H1 (cell line): ENCODE results near the gene ASGR1. TPM values are rescaled to one million over a fixed set of nuclear protein-coding genes. Genes with fewer than 3 reads are reported as not detected.
A peak's percentile ranks its signal among the peaks of the same experiment; 100 is the strongest.

Experiments used
- CTCF ChIA-PET: fragments of 300-600 bp; sonication (Branson Sonifier 250); formaldehyde crosslinking; loops from one replicate; lab custom pipeline; 2021; ENCODE audit not compliant: partially characterized antibody; lab: Charles Lee
- POLR2A ChIA-PET: fragments of 300-600 bp; sonication (Branson Sonifier 250); formaldehyde crosslinking; loops from one replicate; lab custom pipeline; 2021; ENCODE audit warnings: inconsistent platforms; ENCODE audit not compliant: partially characterized antibody; lab: Charles Lee
- DNase-seq, 2 experiments: peaks; one replicate each; pipeline versions ENCODE4 v3.0.0 to v3.0.0-alpha.2; 2010 to 2022; ENCODE audit warnings: low spot score in 2 of 2, low read depth in 1 of 2, mixed read lengths in 1 of 2
- FAIRE-seq: peaks from 2 replicates; lab custom pipeline; 2011; peaks lifted over from hg19 to GRCh38; lab: Jason Lieb, UNC
- H2AFZ ChIP-seq: 2 replicates; pipeline ENCODE4 v1.8.1; 2012; ENCODE audit warnings: low read length, inconsistent platforms
- H2AK5ac ChIP-seq: 2 replicates; pipeline ENCODE4 v1.6.1; 2013; ENCODE audit warnings: low read depth, low read length
- H2BK120ac ChIP-seq: replicated peaks from 2 replicates; pipeline ENCODE3; 2013; ENCODE audit warnings: low read depth, low read length, inconsistent platforms
- H2BK12ac ChIP-seq: 2 replicates; pipeline ENCODE4 v1.6.1; 2013; ENCODE audit warnings: low read depth, low read length
- H2BK15ac ChIP-seq: 2 replicates; pipeline ENCODE4 v1.6.1; 2013; ENCODE audit warnings: low read length
- H2BK20ac ChIP-seq: 2 replicates; pipeline ENCODE4 v1.6.1; 2013; ENCODE audit warnings: low read length
- H2BK5ac ChIP-seq: 2 replicates; pipeline ENCODE4 v1.6.1; 2013; ENCODE audit warnings: low read depth, low read length
- H3K14ac ChIP-seq: 2 replicates; pipeline ENCODE4 v1.6.1; 2013; ENCODE audit warnings: inconsistent platforms; ENCODE audit not compliant: insufficient read length
- H3K18ac ChIP-seq: 2 replicates; pipeline ENCODE4 v1.6.1; 2013; ENCODE audit warnings: low read length; ENCODE audit errors: extremely low read depth
- H3K23ac ChIP-seq: 2 replicates; pipeline ENCODE4 v1.6.1; 2013; ENCODE audit warnings: inconsistent platforms; ENCODE audit not compliant: insufficient read length
- H3K23me2 ChIP-seq: 2 replicates; pipeline ENCODE4 v1.6.1; 2013; ENCODE audit warnings: low read depth, low read length
- H3K27ac ChIP-seq: 2 replicates; pipeline ENCODE4 v1.6.1; 2011; ENCODE audit warnings: low read depth, low read length, inconsistent platforms
- H3K27me3 ChIP-seq, 4 experiments: replicated peaks in 1 of 4; 1 replicate in 1 of 4; 2 replicates in 3 of 4; pipeline versions ENCODE4 v1.6.1 to v1.8.1; 2011 to 2013; ENCODE audit warnings: low read length in 3 of 4, mild to moderate bottlenecking in 3 of 4, inconsistent platforms in 2 of 4, mixed read lengths in 2 of 4, moderate library complexity in 1 of 4; ENCODE audit not compliant: control insufficient read depth in 3 of 4, insufficient read depth in 3 of 4; ENCODE audit errors: extremely low read depth in 1 of 4
- H3K36me3 ChIP-seq, 4 experiments: 2 replicates each; pipeline versions ENCODE4 v1.6.1 to v1.8.1; 2011 to 2013; ENCODE audit warnings: mild to moderate bottlenecking in 4 of 4, low read length in 3 of 4, moderate library complexity in 2 of 4, control low read depth in 1 of 4, inconsistent platforms in 1 of 4; ENCODE audit not compliant: insufficient read depth in 4 of 4, control insufficient read depth in 2 of 4
- H3K4ac ChIP-seq: replicated peaks from 2 replicates; pipeline ENCODE3; 2013; ENCODE audit warnings: low read length, low read depth, mixed read lengths, inconsistent platforms; ENCODE audit not compliant: insufficient read length
- H3K4me1 ChIP-seq, 4 experiments: replicated peaks in 1 of 4; 1 replicate in 1 of 4; 2 replicates in 3 of 4; pipeline versions ENCODE4 v1.6.1 to v1.8.1; 2011 to 2013; ENCODE audit warnings: low read length in 3 of 4, inconsistent platforms in 2 of 4, mixed read lengths in 1 of 4; ENCODE audit not compliant: insufficient read depth in 4 of 4, control insufficient read depth in 3 of 4
- H3K4me2 ChIP-seq, 2 experiments: 2 replicates each; pipeline versions ENCODE4 v1.6.1 to v1.8.1; 2011 to 2013; ENCODE audit warnings: low read depth in 2 of 2, low read length in 2 of 2, control low read depth in 1 of 2, inconsistent platforms in 1 of 2, mild to moderate bottlenecking in 1 of 2; ENCODE audit not compliant: insufficient read depth in 1 of 2
- H3K4me3 ChIP-seq, 4 experiments: fragments of 200-600, 300-600 bp in 1 of 4; sonication (generic), shearing (Covaris generic), sonication (Bioruptor Twin) in 1 of 4; 2 replicates each; pipeline versions ENCODE4 v1.5.1 to v1.8.1; 2011 to 2016; ENCODE audit warnings: low read length in 4 of 4, low read depth in 3 of 4, control low read depth in 2 of 4, inconsistent platforms in 2 of 4, mild to moderate bottlenecking in 2 of 4, mixed read lengths in 1 of 4, moderate library complexity in 1 of 4; ENCODE audit not compliant: insufficient read depth in 2 of 4; ENCODE audit errors: extremely low read depth in 1 of 4
- H3K56ac ChIP-seq: replicated peaks from 2 replicates; pipeline ENCODE3; 2013; ENCODE audit warnings: low read depth, mild to moderate bottlenecking, mixed read lengths, low read length, inconsistent platforms; ENCODE audit not compliant: insufficient read length
- H3K79me1 ChIP-seq: 2 replicates; pipeline ENCODE4 v1.6.1; 2013; ENCODE audit warnings: low read depth, low read length, control low read depth
- H3K79me2 ChIP-seq, 2 experiments: 2 replicates each; pipeline versions ENCODE4 v1.6.1 to v1.8.1; 2012 to 2013; ENCODE audit warnings: low read length in 2 of 2, mild to moderate bottlenecking in 2 of 2, inconsistent platforms in 1 of 2; ENCODE audit not compliant: insufficient read depth in 2 of 2, control insufficient read depth in 1 of 2
- H3K9ac ChIP-seq, 4 experiments: replicated peaks in 1 of 4; 1 replicate in 1 of 4; 2 replicates in 3 of 4; pipeline versions ENCODE4 v1.6.1 to v1.8.1; 2011 to 2013; ENCODE audit warnings: low read depth in 3 of 4, low read length in 3 of 4, control low read depth in 2 of 4, mild to moderate bottlenecking in 2 of 4, moderate library complexity in 2 of 4, inconsistent platforms in 1 of 4; ENCODE audit errors: extremely low read depth in 1 of 4
- H3K9me3 ChIP-seq, 2 experiments: 2 replicates each; pipeline versions ENCODE4 v1.6.1 to v1.8.1; 2012 to 2013; ENCODE audit warnings: mild to moderate bottlenecking in 2 of 2, moderate library complexity in 2 of 2, control low read depth in 1 of 2, inconsistent platforms in 1 of 2, low read depth in 1 of 2, low read length in 1 of 2, mixed read lengths in 1 of 2; ENCODE audit not compliant: insufficient read depth in 2 of 2
- H4K20me1 ChIP-seq, 2 experiments: replicated peaks in 1 of 2; 2 replicates each; pipeline versions ENCODE3 to v1.8.1; 2011 to 2013; ENCODE audit warnings: inconsistent platforms in 2 of 2, low read length in 2 of 2, mild to moderate bottlenecking in 1 of 2; ENCODE audit not compliant: insufficient read depth in 2 of 2, control insufficient read depth in 1 of 2
- H4K5ac ChIP-seq: 2 replicates; pipeline ENCODE4 v1.6.1; 2013; ENCODE audit warnings: low read length, low read depth, mixed read lengths, inconsistent platforms; ENCODE audit not compliant: insufficient read length
- H4K8ac ChIP-seq: 2 replicates; pipeline ENCODE4 v1.8.0; 2013; ENCODE audit warnings: mild to moderate bottlenecking, moderate library complexity, low read length, inconsistent platforms; ENCODE audit not compliant: insufficient read depth; ENCODE audit errors: extremely low read depth
- H4K91ac ChIP-seq: replicated peaks from 2 replicates; pipeline ENCODE3; 2013; ENCODE audit warnings: low read length, mixed read lengths, inconsistent platforms; ENCODE audit not compliant: insufficient read length
- ATF2 ChIP-seq: IDR thresholded peaks from 2 replicates; pipeline ENCODE4 v1.6.1; 2012; ENCODE audit warnings: low read length, inconsistent platforms
- BCL11A ChIP-seq, 2 experiments: IDR thresholded peaks; one replicate each; pipeline ENCODE4 v1.6.1; 2011; ENCODE audit warnings: low read depth in 2 of 2, low read length in 2 of 2, mild to moderate bottlenecking in 2 of 2
- MAFK ChIP-seq: IDR thresholded peaks from 2 replicates; pipeline ENCODE4 v1.6.1; 2012; ENCODE audit warnings: low read depth, mild to moderate bottlenecking, improper control_type of control experiment, low read length
- NANOG ChIP-seq: IDR thresholded peaks from 2 replicates; pipeline ENCODE4 v1.6.1; 2011; ENCODE audit warnings: low read length, low read depth, mild to moderate bottlenecking, inconsistent platforms; ENCODE audit not compliant: insufficient read depth, poor library complexity, severe bottlenecking
- PHF8 ChIP-seq: fragments of 200-600 bp; sonication (generic); conservative IDR thresholded peaks from 2 replicates; pipeline ENCODE4 v1.7.1; 2012; ENCODE audit warnings: low read depth, mild to moderate bottlenecking, inconsistent platforms, low read length, moderate library complexity
- WGBS, 2 experiments: shearing (Covaris generic) in 1 of 2; methylation state at CpG; one replicate each; pipeline versions ENCODE4 v1.1.6 to v1.1.7; 2013 to 2015; ENCODE audit warnings: low lambda C conversion rate in 2 of 2, mixed read lengths in 2 of 2, inconsistent platforms in 1 of 2, low coverage in 1 of 2, missing lambda C conversion rate in 1 of 2; ENCODE audit not compliant: insufficient replicate concordance in 2 of 2, insufficient coverage in 1 of 2, insufficient read length in 1 of 2; ENCODE audit errors: extremely low coverage in 1 of 2, missing lambda C conversion rate in 1 of 2; 5-methylcytosine and 5-hydroxymethylcytosine counted together
- polyA plus RNA-seq, 7 experiments: library from polyadenylated mRNA; depleted of rRNA in 3 of 7; stranded (reverse) in 5 of 7; unstranded in 2 of 7; fragments of >200 nt in 5 of 7; fragments of 200-250 nt in 2 of 7; gene quantifications; 1 replicate in 5 of 7; 2 replicates in 1 of 7; 4 replicates in 1 of 7; pipeline versions ENCODE4 v1.2.1 to v1.2.3, GENCODE V29; 2011 to 2013; ENCODE audit warnings: missing spikeins in 2 of 7, mixed read lengths in 2 of 7
- total RNA-seq: library from RNA; stranded (reverse); fragmentation: NEBNext Ultra II Directional; extraction: Animal tissue kit (Norgen Biotek cat#: 25700); gene quantifications from 2 replicates; pipeline ENCODE4 v1.2.1, GENCODE V29; 2021

Gene ASGR1
- total and polyA plus RNA-seq, 2 of the 8 experiments (the other 6 are each of a cell fraction or from before 2014, with no cell fraction given), result 10.8 to 14.5 TPM

GRCh38 chr17:7204336-7204735 lies 25.2 kb upstream of the ASGR1 start:
- Histone ChIP-seq H3K14ac (no peak overlapping the region), H3K56ac (no peak overlapping the region), H3K79me2 (peaks cover 0 to 27% of the 10 kb centered on the region in 2 experiments; a peak in 1 of 4 replicates), H3K18ac (no peak overlapping the region; the same call in 1 of the 2 replicates), H3K23ac (no peak overlapping the region), H3K4me1 (peaks cover 5 to 27% (median 23%) of the 10 kb centered on the region in 4 experiments), H2BK5ac (no peak overlapping the region), H3K4me3 (peak overlapping the region; percentile 11 to 69 (median 38); a peak in 3 of 8 replicates), H3K27ac (peak overlapping the region; percentile 68), H2BK12ac (no peak overlapping the region), H2BK20ac (no peak overlapping the region), H3K36me3 (peaks cover 19 to 30% (median 25%) of the 10 kb centered on the region in 4 experiments), H3K79me1 (peaks cover 22% of the 10 kb centered on the region; the same call in 1 of the 2 replicates), H3K9ac (peak overlapping the region in 2 of 4 experiments; percentile 13 to 22; a peak in 2 of 7 replicates), H3K4ac (no peak overlapping the region), H4K91ac (no peak overlapping the region), H3K4me2 (peak overlapping the region; percentile 64 to 79), H3K9me3 (no peaks in the 10 kb centered on the region), H4K5ac (no peak overlapping the region), H2BK15ac (no peak overlapping the region), H3K23me2 (peaks cover 18% of the 10 kb centered on the region; the same call in 1 of the 2 replicates), H4K8ac (peak overlapping the region; percentile 38; the same call in 1 of the 2 replicates), H3K27me3 (no peaks in the 10 kb centered on the region; a peak in 1 of 7 replicates), H2BK120ac (no peak overlapping the region), H2AFZ (no peak overlapping the region), H4K20me1 (peaks cover 3 to 20% of the 10 kb centered on the region in 2 experiments), H2AK5ac (no peak overlapping the region)
- ChIA-PET CTCF (interaction anchor here (0.7 to 0.8 kb wide), 2 partner anchors 26 to 34 kb away, joined by 3 to 4 read pairs; no protein-coding TSS in a partner anchor), POLR2A (interaction anchor here (1.4 to 2.0 kb wide), 2 partner anchors 14 to 58 kb away, joined by 4 to 8 read pairs; partner anchors contain the start of genes CLDN7 and DLG4)
- WGBS, 2 experiments, result 90% methylated on average over 14 of the region's 15 CpGs; no CpG with 5 or more reads in 1 of the 2 experiments
- DNase-seq (no peak), FAIRE-seq (no peak)
- no peak for TF ChIP-seq MAFK
- no peak for TF ChIP-seq BCL11A (IDR thresholded peaks at IDR 0.05; ENCODE audit: low read depth in 2 of 2, low read length in 2 of 2)
- no peak for TF ChIP-seq ATF2
- TF ChIP-seq PHF8, result no peak
- no peak for TF ChIP-seq NANOG
